Colonic mucosa (tissue), 4 donors: ENCODE data around the gene ANP32A. TPM values are rescaled to one million over a fixed set of nuclear protein-coding genes. Genes with fewer than 3 reads are reported as not detected.

Source experiments
- DNase-seq: peaks from one replicate; pipeline ENCODE4 v3.0.0-alpha.2; 2020
- H3K27ac ChIP-seq: fragments of 200-600 bp; one replicate; pipeline ENCODE4 v1.8.0; 2021
- H3K27me3 ChIP-seq: fragments of 200-600 bp; one replicate; pipeline ENCODE4 v1.8.0; 2021
- H3K36me3 ChIP-seq: fragments of 200-600 bp; one replicate; pipeline ENCODE4 v1.8.0; 2021
- H3K4me1 ChIP-seq: fragments of 200-600 bp; one replicate; pipeline ENCODE4 v1.8.0; 2021; ENCODE audit warnings: mild to moderate bottlenecking
- H3K4me3 ChIP-seq: fragments of 200-600 bp; one replicate; pipeline ENCODE4 v1.8.0; 2021
- H3K9ac ChIP-seq, 2 donors: one replicate each; pipeline ENCODE4 v1.7.0; 2013; ENCODE audit warnings: control low read depth in 2 of 2, low read depth in 2 of 2, low read length in 2 of 2
- H3K9me3 ChIP-seq: fragments of 200-600 bp; one replicate; pipeline ENCODE4 v1.8.0; 2021
- intact Hi-C: fragments of 100-400 bp; cut with DNase I; formaldehyde crosslinking; loops from one replicate; pipeline ENCODE4 v1.14.1; 2022
- total RNA-seq, 2 donors: library from RNA; stranded (reverse); fragmentation: NEBNext Ultra II Directional in 1 of 2; extraction: Animal tissue kit (Norgen Biotek cat#: 25700) in 1 of 2; gene quantifications; one replicate each; pipeline ENCODE4 v1.2.1, GENCODE V29; 2021
- TF ChIP-seq, protein P1 (sequence below): fragments of 200-600 bp; IDR thresholded peaks from one replicate; pipeline ENCODE4 v1.8.0; 2022; ENCODE audit warnings: antibody characterized with exemption, mild to moderate bottlenecking
- donor health status: healthy.
- donor health status: DM: no; HTN: no; CAD: no.
- donor health status: DM: no; HTN: no; CAD: no.

Gene ANP32A
- total RNA-seq, 2 donors from 2014 or later: 126 to 177 TPM

DNA sequence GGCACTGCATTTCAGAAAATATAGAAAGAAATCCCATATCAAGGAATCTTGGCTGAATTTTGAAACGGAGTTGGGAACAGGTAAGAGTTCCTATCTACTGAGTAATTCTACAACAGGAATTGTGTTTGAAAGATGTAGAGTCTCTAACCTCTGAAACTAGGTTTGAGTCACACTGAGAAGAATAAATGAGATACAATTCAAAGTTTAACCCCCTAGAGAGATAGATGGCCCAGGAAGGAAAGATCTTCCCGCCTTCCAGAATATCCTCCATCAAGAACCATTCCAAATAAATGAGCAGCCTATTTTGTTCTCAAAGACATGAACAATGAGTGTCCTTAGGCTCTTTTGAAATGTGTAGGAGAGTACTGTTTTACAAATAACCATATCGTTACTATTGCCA, 2.9 kb upstream of the ANP32A start:
- intact Hi-C loops: no loop called here
- TF ChIP-seq, protein P1, sequence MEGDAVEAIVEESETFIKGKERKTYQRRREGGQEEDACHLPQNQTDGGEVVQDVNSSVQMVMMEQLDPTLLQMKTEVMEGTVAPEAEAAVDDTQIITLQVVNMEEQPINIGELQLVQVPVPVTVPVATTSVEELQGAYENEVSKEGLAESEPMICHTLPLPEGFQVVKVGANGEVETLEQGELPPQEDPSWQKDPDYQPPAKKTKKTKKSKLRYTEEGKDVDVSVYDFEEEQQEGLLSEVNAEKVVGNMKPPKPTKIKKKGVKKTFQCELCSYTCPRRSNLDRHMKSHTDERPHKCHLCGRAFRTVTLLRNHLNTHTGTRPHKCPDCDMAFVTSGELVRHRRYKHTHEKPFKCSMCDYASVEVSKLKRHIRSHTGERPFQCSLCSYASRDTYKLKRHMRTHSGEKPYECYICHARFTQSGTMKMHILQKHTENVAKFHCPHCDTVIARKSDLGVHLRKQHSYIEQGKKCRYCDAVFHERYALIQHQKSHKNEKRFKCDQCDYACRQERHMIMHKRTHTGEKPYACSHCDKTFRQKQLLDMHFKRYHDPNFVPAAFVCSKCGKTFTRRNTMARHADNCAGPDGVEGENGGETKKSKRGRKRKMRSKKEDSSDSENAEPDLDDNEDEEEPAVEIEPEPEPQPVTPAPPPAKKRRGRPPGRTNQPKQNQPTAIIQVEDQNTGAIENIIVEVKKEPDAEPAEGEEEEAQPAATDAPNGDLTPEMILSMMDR: no peak

DNA sequence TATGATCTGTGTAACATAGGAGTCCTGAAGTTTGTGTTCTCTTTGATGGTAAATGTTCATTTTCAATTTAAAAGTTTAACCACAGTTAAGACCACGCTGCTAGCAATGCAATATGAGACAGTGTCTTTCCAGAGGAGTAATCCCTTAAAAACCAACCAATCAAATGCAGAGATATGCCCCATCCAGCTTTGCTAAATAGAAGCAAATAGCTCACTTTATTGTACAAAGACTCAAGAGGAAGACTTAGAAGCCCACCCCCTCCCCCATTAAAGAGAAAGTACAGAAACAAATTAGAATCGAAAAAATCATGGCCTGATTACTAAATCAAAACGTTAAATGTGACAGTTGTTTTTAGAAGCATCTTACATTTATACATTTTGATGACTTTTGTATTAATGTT, 2.1 kb upstream of the ANP32A start:
- TF ChIP-seq, protein P1: no peak
- Histone ChIP-seq H3K4me1 (no peaks in the 10 kb centered on the region), H3K9me3 (no peaks in the 10 kb centered on the region), H3K27me3 (no peaks in the 10 kb centered on the region), H3K4me3 (no peak overlapping the region), H3K9ac (no peak overlapping the region), H3K27ac (no peak overlapping the region), H3K36me3 (no peaks in the 10 kb centered on the region)
- intact Hi-C loops: no loop called here
- no peak for DNase-seq

More for the DNA sequence above, 2.9 kb upstream of the ANP32A start:
- H3K4me3 ChIP-seq: no peak overlapping the region
- no peaks in the 10 kb centered on the region for H3K4me1 ChIP-seq
- no peaks in the 10 kb centered on the region for H3K9me3 ChIP-seq
- H3K27me3 ChIP-seq: no peaks in the 10 kb centered on the region
- H3K9ac ChIP-seq: no peak overlapping the region
- no peaks in the 10 kb centered on the region for H3K36me3 ChIP-seq
- no peak for DNase-seq
- no peak overlapping the region for H3K27ac ChIP-seq

DNA sequence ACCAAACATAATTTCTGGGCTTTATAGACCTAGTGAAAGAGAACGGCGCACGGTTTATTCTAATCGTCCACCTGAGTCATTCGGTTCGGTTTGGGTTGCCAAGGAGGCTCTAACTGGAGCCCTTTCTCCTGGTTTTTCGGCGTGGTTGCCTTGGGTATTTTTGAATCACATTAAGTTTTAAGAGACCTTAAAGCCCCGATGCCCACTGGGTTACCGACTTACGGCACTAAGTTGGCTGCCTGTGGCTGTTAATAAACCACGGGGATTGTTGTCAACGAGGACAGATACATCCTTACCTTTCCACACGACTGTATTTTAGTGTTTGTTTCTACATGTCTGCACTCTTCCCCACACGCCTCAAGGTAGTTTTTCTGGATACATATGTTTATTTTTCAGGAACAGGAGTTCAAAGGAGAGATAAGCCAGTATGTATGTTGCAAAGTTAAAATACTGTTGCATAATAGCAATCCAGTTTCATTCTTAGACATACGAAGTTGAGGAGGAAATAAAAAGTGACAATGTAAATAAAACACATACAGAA, 1.2 kb upstream of the ANP32A start:
- Histone ChIP-seq H3K36me3 (no peaks in the 10 kb centered on the region), H3K27me3 (no peaks in the 10 kb centered on the region), H3K9ac (peak overlapping the region; percentile 62 to 85), H3K4me3 (peak overlapping the region; percentile 88), H3K9me3 (no peaks in the 10 kb centered on the region), H3K4me1 (peaks cover under 1% of the 10 kb centered on the region), H3K27ac (peak overlapping the region; percentile 99)
- intact Hi-C loops: no loop called here
- TF ChIP-seq, protein P1: no peak
- peak; percentile 35 for DNase-seq

DNA sequence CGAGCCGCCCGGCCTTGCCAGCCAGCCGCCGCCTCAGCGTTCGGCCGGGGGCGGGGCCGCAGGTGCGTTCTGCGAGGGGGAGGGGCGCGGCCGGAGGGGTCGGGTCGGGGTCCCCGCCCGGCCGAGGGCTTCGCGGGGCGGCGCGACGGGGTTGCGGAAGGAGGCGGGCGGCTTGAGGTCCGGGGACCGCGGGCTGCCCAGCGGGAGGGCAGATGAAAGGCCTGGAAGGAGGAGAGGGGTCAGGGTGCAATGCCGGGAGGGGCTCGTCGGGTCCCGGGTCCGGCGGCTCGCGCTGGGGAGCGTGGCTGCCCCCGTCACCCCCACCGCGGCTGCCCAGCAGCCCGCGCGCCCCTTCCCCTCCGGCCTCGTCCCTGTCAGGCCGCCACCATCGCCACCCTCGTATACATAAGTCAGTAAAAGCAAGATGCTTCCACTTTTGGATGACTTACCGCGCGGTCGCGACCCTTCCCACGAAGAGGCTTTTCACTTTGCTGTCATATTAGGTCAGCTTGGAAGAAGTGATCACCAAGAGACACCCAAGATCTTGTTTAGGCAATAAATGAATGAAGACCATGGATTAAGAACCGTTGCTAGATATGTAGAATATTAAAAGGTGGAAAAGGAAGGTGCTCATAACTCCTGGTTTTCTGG, 620 bp upstream of the ANP32A start:
- TF ChIP-seq, protein P1: no peak
- DNase-seq: no peak
- Histone ChIP-seq H3K4me1 (peaks cover 6% of the 10 kb centered on the region), H3K27ac (peak overlapping the region; percentile 99), H3K4me3 (peak overlapping the region; percentile 88), H3K27me3 (no peaks in the 10 kb centered on the region), H3K36me3 (no peaks in the 10 kb centered on the region), H3K9me3 (no peaks in the 10 kb centered on the region), H3K9ac (peak overlapping the region; percentile 62 to 85)
- intact Hi-C loops: no loop called here

DNA sequence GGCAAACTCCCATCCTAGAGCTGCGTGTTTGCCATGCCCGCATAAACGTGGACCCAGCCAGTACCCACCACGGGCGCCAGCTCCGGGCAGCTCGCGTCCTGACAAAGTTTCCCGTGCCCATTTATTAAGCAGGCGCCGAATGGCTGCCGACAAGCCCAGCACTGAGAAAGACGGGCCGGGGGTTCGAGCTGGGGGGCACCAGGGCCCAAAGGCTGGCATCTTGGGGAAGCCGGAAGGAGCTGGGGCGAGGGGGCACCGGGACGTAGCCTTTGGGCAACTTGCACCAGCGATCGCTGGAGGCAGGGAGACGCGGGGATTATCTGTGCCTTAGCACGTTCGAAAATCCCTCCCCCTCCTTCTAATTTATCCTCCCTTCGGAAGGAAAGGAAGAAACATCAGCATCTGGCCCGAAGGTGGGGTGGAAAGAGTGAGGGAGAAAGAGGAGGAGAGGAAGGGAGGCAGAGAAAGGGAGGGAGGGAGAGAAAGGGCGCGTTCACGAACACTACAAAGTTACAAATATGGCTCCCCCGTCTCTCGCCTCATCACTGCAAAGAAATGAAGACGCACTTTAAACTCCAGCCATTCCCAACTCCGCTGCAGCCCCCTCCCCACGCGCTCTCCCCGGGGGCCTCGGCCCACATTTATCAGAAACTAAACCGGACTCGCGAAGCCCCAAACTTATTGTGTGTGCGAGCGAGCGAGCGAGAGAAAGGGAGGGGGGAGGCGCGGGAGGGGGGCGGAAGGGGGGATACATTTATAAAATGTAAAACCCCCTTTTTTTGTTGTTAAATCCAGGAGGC, 1.0 kb downstream of the ANP32A start:
- TF ChIP-seq, protein P1: no peak
- H3K27ac ChIP-seq: peak overlapping the region; percentile 99
- intact Hi-C loops: no loop called here
- no peaks in the 10 kb centered on the region for H3K27me3 ChIP-seq
- H3K4me3 ChIP-seq: peak overlapping the region; percentile 88
- H3K9me3 ChIP-seq: no peaks in the 10 kb centered on the region
- peak; percentile 55 for DNase-seq
- H3K4me1 ChIP-seq: peaks cover 11% of the 10 kb centered on the region
- H3K36me3 ChIP-seq: no peaks in the 10 kb centered on the region
- H3K9ac ChIP-seq: peak overlapping the region; percentile 89 to 96
